ENCODE results near the gene ARMC3.

ARMC3 gene

DNA sequence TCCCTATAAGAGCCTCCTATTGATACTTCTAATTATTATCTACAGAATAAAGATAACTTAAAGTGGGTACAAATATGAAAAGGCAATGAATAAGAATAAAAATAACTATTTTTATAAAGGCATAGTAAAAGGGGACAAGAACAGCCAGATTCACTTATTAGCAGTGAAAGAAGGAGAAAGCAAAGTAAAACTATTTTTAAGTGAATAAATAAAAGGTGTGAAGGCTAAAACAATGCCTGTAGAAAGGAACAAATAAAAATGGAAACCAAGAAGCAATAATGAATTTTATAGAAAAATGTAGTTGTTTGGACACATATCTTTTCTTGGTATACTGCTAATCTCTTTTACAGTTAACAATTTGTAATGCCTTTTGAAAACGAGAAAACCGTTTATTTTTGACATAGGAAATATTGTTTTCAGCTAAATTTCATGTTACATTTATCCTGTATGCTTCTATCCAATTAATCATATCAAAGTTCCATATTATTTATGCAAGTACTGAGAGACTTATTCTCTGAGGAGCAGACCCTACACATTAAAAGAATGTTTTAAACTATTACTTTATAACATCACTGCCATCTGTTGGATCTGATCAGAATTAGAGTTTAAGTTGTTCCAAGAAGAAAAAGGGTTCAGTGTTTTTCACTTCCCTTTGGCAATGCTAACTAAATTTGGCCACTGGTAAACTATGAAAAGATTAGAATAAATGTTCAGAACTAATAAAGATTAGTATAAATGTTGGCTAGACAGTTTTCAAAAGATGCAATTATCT is 59.1 kb downstream of the ARMC3 start:
- TF ChIP-seq, protein P1, sequence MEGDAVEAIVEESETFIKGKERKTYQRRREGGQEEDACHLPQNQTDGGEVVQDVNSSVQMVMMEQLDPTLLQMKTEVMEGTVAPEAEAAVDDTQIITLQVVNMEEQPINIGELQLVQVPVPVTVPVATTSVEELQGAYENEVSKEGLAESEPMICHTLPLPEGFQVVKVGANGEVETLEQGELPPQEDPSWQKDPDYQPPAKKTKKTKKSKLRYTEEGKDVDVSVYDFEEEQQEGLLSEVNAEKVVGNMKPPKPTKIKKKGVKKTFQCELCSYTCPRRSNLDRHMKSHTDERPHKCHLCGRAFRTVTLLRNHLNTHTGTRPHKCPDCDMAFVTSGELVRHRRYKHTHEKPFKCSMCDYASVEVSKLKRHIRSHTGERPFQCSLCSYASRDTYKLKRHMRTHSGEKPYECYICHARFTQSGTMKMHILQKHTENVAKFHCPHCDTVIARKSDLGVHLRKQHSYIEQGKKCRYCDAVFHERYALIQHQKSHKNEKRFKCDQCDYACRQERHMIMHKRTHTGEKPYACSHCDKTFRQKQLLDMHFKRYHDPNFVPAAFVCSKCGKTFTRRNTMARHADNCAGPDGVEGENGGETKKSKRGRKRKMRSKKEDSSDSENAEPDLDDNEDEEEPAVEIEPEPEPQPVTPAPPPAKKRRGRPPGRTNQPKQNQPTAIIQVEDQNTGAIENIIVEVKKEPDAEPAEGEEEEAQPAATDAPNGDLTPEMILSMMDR (IDR thresholded peaks at IDR 0.05; ENCODE audit: low read depth, low read length, missing control alignments), result peak; percentile 19
- H3K27ac ChIP-seq, result no peak overlapping the region
- H3K4me3 ChIP-seq (ENCODE audit: low read depth, low read length), result no peak overlapping the region
- in situ Hi-C loops (cut with HindIII; ENCODE audit: low pct_ligation_motif_present, low sequenced_read_pairs), result loop anchor here (25.0 kb wide), 1 partner anchor 275 kb away; the partner anchor contains the start of gene PIP4K2A
- no peaks in the 10 kb centered on the region for H3K36me3 ChIP-seq (replicated peaks)
- H3K27me3 ChIP-seq (replicated peaks), result no peaks in the 10 kb centered on the region
- DNase-seq, result no peak

DNA sequence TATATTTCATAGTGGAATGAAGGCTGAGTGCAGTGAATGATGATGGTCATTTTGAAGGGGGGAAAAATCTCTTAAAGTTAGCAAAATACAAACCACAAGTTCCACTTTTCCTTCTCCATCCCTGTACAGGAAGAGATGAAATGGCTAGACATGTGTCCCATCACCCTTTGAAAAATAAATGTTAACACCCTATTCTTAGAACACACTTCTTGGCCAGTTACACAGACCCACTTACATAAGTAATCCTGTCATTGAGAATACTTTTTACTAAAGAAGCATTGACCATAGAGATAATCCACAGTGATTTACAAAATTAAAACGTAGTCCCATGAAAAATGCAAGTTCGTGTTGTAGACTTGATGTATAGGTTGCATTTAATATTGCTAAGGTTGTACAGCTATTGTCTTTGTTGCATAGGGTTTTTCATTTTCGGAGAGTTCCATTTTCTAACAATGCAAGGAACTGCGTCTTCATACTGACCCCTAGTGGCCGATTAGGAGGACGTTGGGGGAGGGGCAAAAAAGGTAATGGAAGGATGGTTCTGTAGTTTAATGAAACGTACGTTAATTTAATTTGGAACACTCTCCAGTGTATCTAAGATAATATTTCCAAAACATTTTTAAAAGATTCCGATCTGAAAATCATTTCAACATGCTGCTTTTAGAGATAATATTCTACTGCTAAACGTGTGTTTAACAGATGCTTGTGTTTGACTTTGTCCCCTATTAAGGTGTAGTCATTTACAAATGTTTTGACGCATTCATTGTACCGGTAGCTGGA is 60.9 kb downstream of the ARMC3 start:
- H3K36me3 ChIP-seq (replicated peaks), result no peaks in the 10 kb centered on the region
- TF ChIP-seq, protein P1 (IDR thresholded peaks at IDR 0.05; ENCODE audit: low read depth, low read length, missing control alignments), result peak; percentile 88
- H3K4me3 ChIP-seq (ENCODE audit: low read depth, low read length), result no peak overlapping the region
- no peak overlapping the region for H3K27ac ChIP-seq
- in situ Hi-C loops (cut with HindIII; ENCODE audit: low pct_ligation_motif_present, low sequenced_read_pairs), result loop anchor here (25.0 kb wide), 1 partner anchor 276 kb away; the partner anchor contains the start of gene PIP4K2A
- DNase-seq, result peak; percentile 32
- H3K27me3 ChIP-seq (replicated peaks), result peaks cover 9% of the 10 kb centered on the region

DNA sequence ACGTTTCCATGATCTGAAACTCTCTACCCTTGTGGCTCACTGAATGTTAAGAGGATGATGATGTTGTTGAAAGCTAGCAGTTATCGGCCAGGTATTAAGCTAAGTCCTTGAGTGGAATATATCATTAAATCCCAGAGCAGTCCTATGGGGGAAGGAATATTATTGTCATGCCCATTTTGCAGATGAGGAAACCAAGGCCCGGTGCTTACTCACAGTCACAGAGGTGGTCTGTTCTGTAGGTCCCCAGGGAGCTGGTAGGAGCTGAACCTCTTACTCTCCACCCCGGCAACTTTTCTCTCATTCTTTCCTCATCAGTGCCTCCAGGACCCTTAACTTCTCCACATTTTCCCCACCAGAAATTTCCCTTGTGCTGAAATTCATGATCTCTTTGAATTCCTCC is 62.6 kb downstream of the ARMC3 start:
- TF ChIP-seq, protein P1 (IDR thresholded peaks at IDR 0.05; ENCODE audit: low read depth, low read length, missing control alignments), result no peak
- in situ Hi-C loops (cut with HindIII; ENCODE audit: low pct_ligation_motif_present, low sequenced_read_pairs), result loop anchor here (25.0 kb wide), 1 partner anchor 278 kb away; the partner anchor contains the start of gene PIP4K2A
- H3K27me3 ChIP-seq (replicated peaks), result peaks cover 9% of the 10 kb centered on the region
- no peak for DNase-seq
- H3K27ac ChIP-seq, result no peak overlapping the region
- no peak overlapping the region for H3K4me3 ChIP-seq (ENCODE audit: low read depth, low read length)
- no peaks in the 10 kb centered on the region for H3K36me3 ChIP-seq (replicated peaks)

DNA sequence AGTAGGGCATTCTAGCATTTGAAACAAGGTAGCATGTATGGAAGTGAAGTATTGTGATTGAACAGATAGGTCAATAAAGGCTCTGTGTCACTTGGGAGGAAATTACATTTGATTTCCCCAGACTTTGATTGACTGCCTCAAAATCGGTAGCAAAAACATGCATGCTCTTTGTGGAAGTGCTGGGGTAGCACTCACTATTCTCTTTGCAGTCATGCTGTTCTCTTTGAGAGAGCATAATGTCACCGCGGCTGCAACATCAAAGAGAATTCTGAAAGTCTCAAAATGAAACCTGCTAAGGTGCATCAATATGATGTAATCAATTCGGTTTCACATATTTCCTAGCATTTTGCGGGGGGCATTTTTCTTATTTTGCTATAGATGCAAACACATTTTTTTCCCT is 64.2 kb downstream of the ARMC3 start:
- in situ Hi-C loops (cut with HindIII; ENCODE audit: low pct_ligation_motif_present, low sequenced_read_pairs), result loop anchor here (25.0 kb wide), 1 partner anchor 280 kb away; the partner anchor contains the start of gene PIP4K2A

DNA sequence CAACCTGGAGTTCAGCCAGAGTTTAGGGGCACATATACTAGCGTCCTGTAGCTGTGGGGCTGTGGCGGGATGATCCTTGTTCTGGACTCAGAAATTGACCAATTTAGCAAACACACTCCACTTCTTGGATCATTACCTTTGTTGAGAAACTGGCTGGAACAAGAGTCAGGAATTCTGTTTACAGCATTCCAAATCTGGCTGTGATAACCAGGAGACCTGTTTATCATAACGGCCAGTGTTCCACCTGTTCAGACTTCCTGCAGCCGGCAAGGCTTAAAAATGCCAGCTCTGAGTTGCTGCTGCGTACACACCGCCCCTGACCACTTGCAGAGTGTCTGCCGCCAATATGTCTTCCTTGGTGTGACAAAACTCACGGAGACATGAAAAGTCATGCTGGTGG is 64.8 kb downstream of the ARMC3 start:
- DNase-seq, result no peak
- Histone ChIP-seq H3K27me3 (replicated peaks) (peaks cover 11% of the 10 kb centered on the region), H3K27ac (no peak overlapping the region), H3K36me3 (replicated peaks) (no peaks in the 10 kb centered on the region), H3K4me3 (ENCODE audit: low read depth, low read length) (no peak overlapping the region)
- in situ Hi-C loops (cut with HindIII; ENCODE audit: low pct_ligation_motif_present, low sequenced_read_pairs), result loop anchor here (25.0 kb wide), 1 partner anchor 280 kb away; the partner anchor contains the start of gene PIP4K2A
- TF ChIP-seq, protein P1 (IDR thresholded peaks at IDR 0.05; ENCODE audit: low read depth, low read length, missing control alignments), result no peak

More for the DNA sequence above, 64.2 kb downstream of the ARMC3 start:
- Histone ChIP-seq H3K4me3 (ENCODE audit: low read depth, low read length) (no peak overlapping the region), H3K27ac (no peak overlapping the region), H3K27me3 (replicated peaks) (peaks cover 11% of the 10 kb centered on the region), H3K36me3 (replicated peaks) (no peaks in the 10 kb centered on the region)
- TF ChIP-seq, protein P1 (IDR thresholded peaks at IDR 0.05; ENCODE audit: low read depth, low read length, missing control alignments), result no peak
- DNase-seq, result no peak

Data from brain microvascular endothelial cell (primary cell).